Activated CD4-positive, alpha-beta T cell treated with anti-CD3 and anti-CD28 coated beads for 4 hours (primary cell): ENCODE results near the gene TLX1.
A peak's percentile ranks its signal among the peaks of the same experiment; 100 is the strongest.
"Not testable (repeated sequence)": the region's sequence is repeated elsewhere in the genome, so short reads cannot be mapped to it uniquely, and the experiment has no call there.

ENCODE experiments used
- DNase-seq, 2 donors: peaks; one replicate each; pipeline ENCODE4 v3.0.0-alpha.2; 2020

The TLX1 gene

GRCh38 chr10:101154506-101154905 is 23.4 kb downstream of the TLX1 start:
- not testable (repeated sequence) for DNase-seq

- no peak for DNase-seq
Observed at GRCh38 chr10:101155896-101156295, 24.8 kb downstream of the TLX1 start.

- DNase-seq: no peak
Observed at GRCh38 chr10:101157756-101158458, 26.8 kb downstream of the TLX1 start.

- DNase-seq: no peak
Observed at GRCh38 chr10:101158459-101159058, 27.5 kb downstream of the TLX1 start.

GRCh38 chr10:101161494-101162299 is 30.6 kb downstream of the TLX1 start:
- peak; percentile 67 to 74 for DNase-seq

GRCh38 chr10:101162677-101163076 is 31.6 kb downstream of the TLX1 start:
- DNase-seq: no peak

- DNase-seq: no peak
Observed at GRCh38 chr10:101164020-101164419, 32.9 kb downstream of the TLX1 start.

- DNase-seq: no peak
Observed at GRCh38 chr10:101165736-101166135, 34.6 kb downstream of the TLX1 start.

GRCh38 chr10:101166430-101166829 is 35.3 kb downstream of the TLX1 start:
- DNase-seq: no peak

GRCh38 chr10:101172741-101173140 is 41.6 kb downstream of the TLX1 start:
- no peak for DNase-seq

- no peak for DNase-seq
Observed at GRCh38 chr10:101174319-101174718, 43.2 kb downstream of the TLX1 start.

GRCh38 chr10:101176577-101176976 is 45.5 kb downstream of the TLX1 start:
- no peak for DNase-seq

GRCh38 chr10:101182936-101183335 is 51.8 kb downstream of the TLX1 start:
- DNase-seq: no peak

GRCh38 chr10:101183458-101184183 is 52.5 kb downstream of the TLX1 start:
- DNase-seq: no peak
